ENCODE data around the gene CASKIN1. TPM values are rescaled to one million over a fixed set of nuclear protein-coding genes. Genes with fewer than 3 reads are reported as not detected.
A peak's percentile ranks its signal among the peaks of the same experiment; 100 is the strongest.
"Not testable (repeated sequence)": the region's sequence is repeated elsewhere in the genome, so short reads cannot be mapped to it uniquely, and the experiment has no call there.

Gene CASKIN1
- total RNA-seq, 2 experiments from 2014 or later: 0.05 to 0.63 TPM

- POLR2A ChIA-PET: interaction anchor here (0.7 to 3.6 kb wide), 2 partner anchors 9 to 155 kb away, joined by 3 to 39 read pairs; partner anchors contain the start of gene TRAF7
- H3K36me3 Mint-ChIP-seq (ENCODE audit: low read depth): no peaks in the 10 kb centered on the region
- H3K27me3 Mint-ChIP-seq (ENCODE audit: low read depth): no peaks in the 10 kb centered on the region
- no peak for ATAC-seq
- no peak for DNase-seq
- no peaks in the 10 kb centered on the region for H3K9me3 Mint-ChIP-seq (ENCODE audit: insufficient read depth)
- no peak overlapping the region for H3K4me3 Mint-ChIP-seq
- CTCF ChIA-PET: interaction anchor here (0.9 to 3.3 kb wide), 3 partner anchors 9 to 142 kb away, joined by 3 to 10 read pairs (median 4); partner anchors contain the start of gene TRAF7
- H3K4me1 Mint-ChIP-seq (ENCODE audit: low read depth): peaks cover 15% of the 10 kb centered on the region
- no peak overlapping the region for H3K27ac Mint-ChIP-seq
Observed at GRCh38 chr16:2145843-2146242, 50.6 kb downstream of the CASKIN1 start.

GRCh38 chr16:2143878-2144485 is 52.4 kb downstream of the CASKIN1 start:
- DNase-seq (no peak), ATAC-seq (no peak)
- Mint-ChIP-seq H3K27ac (no peak overlapping the region), H3K4me3 (no peak overlapping the region), H3K9me3 (ENCODE audit: insufficient read depth) (no peaks in the 10 kb centered on the region), H3K4me1 (ENCODE audit: low read depth) (peaks cover 5% of the 10 kb centered on the region), H3K27me3 (ENCODE audit: low read depth) (no peaks in the 10 kb centered on the region), H3K36me3 (ENCODE audit: low read depth) (no peaks in the 10 kb centered on the region)
- POLR2A ChIA-PET: interaction anchor here (1.2 to 3.6 kb wide), 2 partner anchors 11 kb away, joined by 5 to 39 read pairs; partner anchors contain the start of gene TRAF7
- CTCF ChIA-PET: no interaction called here

- no peaks in the 10 kb centered on the region for H3K27me3 Mint-ChIP-seq (ENCODE audit: low read depth)
- CTCF ChIA-PET: no interaction called here
- no peak for DNase-seq
- ATAC-seq: peak; percentile 25
- H3K4me1 Mint-ChIP-seq (ENCODE audit: low read depth): peaks cover 5% of the 10 kb centered on the region
- POLR2A ChIA-PET: interaction anchor here (1.2 kb wide), 1 partner anchor 12 kb away, joined by 5 read pairs; the partner anchor contains the start of gene TRAF7
- H3K9me3 Mint-ChIP-seq (ENCODE audit: insufficient read depth): no peaks in the 10 kb centered on the region
- H3K4me3 Mint-ChIP-seq: no peak overlapping the region
- no peak overlapping the region for H3K27ac Mint-ChIP-seq
- H3K36me3 Mint-ChIP-seq (ENCODE audit: low read depth): no peaks in the 10 kb centered on the region
Observed at GRCh38 chr16:2142942-2143877, 53.2 kb downstream of the CASKIN1 start.

GRCh38 chr16:2135770-2136490 is 60.5 kb downstream of the CASKIN1 start, which contains the start of gene PKD1:
PKD1 (minus strand) TSS chr16:2135898; CDS start chr16:2135689, 209 bp downstream.
- not testable (repeated sequence) for H3K36me3 Mint-ChIP-seq (ENCODE audit: low read depth); H3K9me3 Mint-ChIP-seq (ENCODE audit: insufficient read depth); H3K27me3 Mint-ChIP-seq (ENCODE audit: low read depth)
- POLR2A ChIA-PET: interaction anchor here (1.3 to 1.5 kb wide), 2 partner anchors 16 to 19 kb away, joined by 4 to 6 read pairs; partner anchors contain the start of gene TRAF7
- Mint-ChIP-seq H3K4me1 (ENCODE audit: low read depth) (peaks cover 11% of the 10 kb centered on the region), H3K27ac (peak within 1 kb of the TSS; percentile 95), H3K4me3 (peak within 1 kb of the TSS; percentile 91)
- CTCF ChIA-PET: interaction anchor here (0.6 to 2.1 kb wide), 5 partner anchors 12 to 377 kb away, joined by 3 to 13 read pairs (median 8); partner anchors contain the start of gene TRAF7
- DNase-seq (peak; percentile 98), ATAC-seq (peak; percentile 95)

GRCh38 chr16:2135071-2135470 is 61.3 kb downstream of the CASKIN1 start:
- Mint-ChIP-seq H3K27ac (peak overlapping the region; percentile 66), H3K4me3 (peak overlapping the region; percentile 80)
- H3K9me3 Mint-ChIP-seq (ENCODE audit: insufficient read depth); H3K36me3 Mint-ChIP-seq (ENCODE audit: low read depth); DNase-seq; CTCF ChIA-PET; ATAC-seq; H3K4me1 Mint-ChIP-seq (ENCODE audit: low read depth); POLR2A ChIA-PET; H3K27me3 Mint-ChIP-seq (ENCODE audit: low read depth): not testable (repeated sequence)

GRCh38 chr16:2133797-2134196 is 62.6 kb downstream of the CASKIN1 start:
- POLR2A ChIA-PET; H3K27ac Mint-ChIP-seq; H3K36me3 Mint-ChIP-seq (ENCODE audit: low read depth); H3K4me1 Mint-ChIP-seq (ENCODE audit: low read depth); H3K4me3 Mint-ChIP-seq; CTCF ChIA-PET; H3K9me3 Mint-ChIP-seq (ENCODE audit: insufficient read depth); H3K27me3 Mint-ChIP-seq (ENCODE audit: low read depth); DNase-seq; ATAC-seq: not testable (repeated sequence)

- H3K4me1 Mint-ChIP-seq (ENCODE audit: low read depth); DNase-seq; CTCF ChIA-PET; H3K27me3 Mint-ChIP-seq (ENCODE audit: low read depth); H3K4me3 Mint-ChIP-seq; POLR2A ChIA-PET; H3K9me3 Mint-ChIP-seq (ENCODE audit: insufficient read depth); H3K36me3 Mint-ChIP-seq (ENCODE audit: low read depth); ATAC-seq: not testable (repeated sequence)
- peak overlapping the region; percentile 20 for H3K27ac Mint-ChIP-seq
Observed at GRCh38 chr16:2129890-2130447, 66.4 kb downstream of the CASKIN1 start.

GRCh38 chr16:2129251-2129650 is 67.2 kb downstream of the CASKIN1 start:
- H3K36me3 Mint-ChIP-seq (ENCODE audit: low read depth); POLR2A ChIA-PET; H3K27ac Mint-ChIP-seq; H3K27me3 Mint-ChIP-seq (ENCODE audit: low read depth); CTCF ChIA-PET; H3K4me3 Mint-ChIP-seq; H3K9me3 Mint-ChIP-seq (ENCODE audit: insufficient read depth); H3K4me1 Mint-ChIP-seq (ENCODE audit: low read depth); ATAC-seq; DNase-seq: not testable (repeated sequence)

- H3K36me3 Mint-ChIP-seq (ENCODE audit: low read depth); H3K9me3 Mint-ChIP-seq (ENCODE audit: insufficient read depth); H3K27ac Mint-ChIP-seq; DNase-seq; POLR2A ChIA-PET; H3K27me3 Mint-ChIP-seq (ENCODE audit: low read depth); H3K4me1 Mint-ChIP-seq (ENCODE audit: low read depth); CTCF ChIA-PET; H3K4me3 Mint-ChIP-seq: not testable (repeated sequence)
- ATAC-seq: peak; percentile 19
Observed at GRCh38 chr16:2127630-2128280, 68.7 kb downstream of the CASKIN1 start.

All from activated CD8-positive, alpha-beta T cell treated with anti-CD3 and anti-CD28 coated beads, Interleukin-2, amount 10 ng/mL, durations not matched to agents 7 days and 5 days (primary cell).